NCI-H2081 treated with DMSO at 0.1 percent for 48 hours (cell line): ENCODE results near the gene SLC5A4.

Experiments
- DNase-seq: peaks from one replicate; lab custom pipeline; 2025; lab: John Stamatoyannopoulos, UW

The SLC5A4 gene

GRCh38 chr22:32232191-32232830, 22.8 kb downstream of the SLC5A4 start:
- DNase-seq: no peak

GRCh38 chr22:32226326-32227104, 28.6 kb downstream of the SLC5A4 start:
- no peak for DNase-seq

GRCh38 chr22:32222991-32223390, 32.2 kb downstream of the SLC5A4 start:
- DNase-seq: no peak

- no peak for DNase-seq
Observed at GRCh38 chr22:32219026-32219425, 36.1 kb downstream of the SLC5A4 start.

GRCh38 chr22:32218470-32218869, 36.7 kb downstream of the SLC5A4 start:
- no peak for DNase-seq

GRCh38 chr22:32217465-32217864, 37.7 kb downstream of the SLC5A4 start:
- no peak for DNase-seq

GRCh38 chr22:32216911-32217310, 38.2 kb downstream of the SLC5A4 start:
- DNase-seq: no peak

GRCh38 chr22:32211011-32211410, 44.1 kb downstream of the SLC5A4 start:
- no peak for DNase-seq

- no peak for DNase-seq
Observed at GRCh38 chr22:32208681-32209080, 46.5 kb downstream of the SLC5A4 start.

GRCh38 chr22:32207971-32208480, 47.1 kb downstream of the SLC5A4 start:
- no peak for DNase-seq

- no peak for DNase-seq
Observed at GRCh38 chr22:32206774-32207758, 48.1 kb downstream of the SLC5A4 start.

GRCh38 chr22:32205974-32206773, 49.0 kb downstream of the SLC5A4 start:
- DNase-seq: no peak

- no peak for DNase-seq
Observed at GRCh38 chr22:32204856-32205722, 50.1 kb downstream of the SLC5A4 start, which contains the start of gene RFPL2. TSS of gene RFPL2 (minus strand) at chr22:32205073. CDS start at chr22:32202451, 2,622 bp downstream.

GRCh38 chr22:32204040-32204855, 50.9 kb downstream of the SLC5A4 start:
- no peak for DNase-seq

GRCh38 chr22:32203181-32204039, 51.7 kb downstream of the SLC5A4 start:
- DNase-seq: no peak

GRCh38 chr22:32202539-32203180, 52.5 kb downstream of the SLC5A4 start:
- no peak for DNase-seq

GRCh38 chr22:32202161-32202538, 53.0 kb downstream of the SLC5A4 start:
- no peak for DNase-seq

- DNase-seq: no peak
Observed at GRCh38 chr22:32200752-32201151, 54.4 kb downstream of the SLC5A4 start.
